GM12873 (cell line): ENCODE results near the gene PCF11.

Experiments used
- CTCF ChIP-seq: IDR thresholded peaks from 2 replicates; pipeline ENCODE4 v1.5.1; 2012; ENCODE audit warnings: low read depth, mild to moderate bottlenecking, moderate library complexity, low read length, control low read depth; ENCODE audit not compliant: insufficient read depth; ENCODE audit errors: missing control alignments

PCF11 gene

GRCh38 chr11:83156144-83156995, 561 bp upstream of the PCF11 start:
- no peak for TF ChIP-seq CTCF

GRCh38 chr11:83157594-83158356, 844 bp downstream of the PCF11 start:
- no peak for TF ChIP-seq CTCF

GRCh38 chr11:83158357-83158786, 1.4 kb downstream of the PCF11 start:
- no peak for TF ChIP-seq CTCF

GRCh38 chr11:83158965-83159901, 2.3 kb downstream of the PCF11 start:
- TF ChIP-seq CTCF = no peak

GRCh38 chr11:83159902-83160865, 3.3 kb downstream of the PCF11 start:
- TF ChIP-seq CTCF = no peak

GRCh38 chr11:83161610-83162199, 4.8 kb downstream of the PCF11 start:
- no peak for TF ChIP-seq CTCF
